NT2/D1 (cell line): ENCODE measurements around the gene ECT2.

ENCODE experiments used
- DNase-seq: peaks from one replicate; pipeline ENCODE4 v3.0.0-alpha.2; 2011; ENCODE audit warnings: low read depth, low spot score
- H3K27me3 ChIP-seq: 2 replicates; pipeline ENCODE4 v1.6.0; 2011; ENCODE audit warnings: mild to moderate bottlenecking; ENCODE audit not compliant: insufficient read length, insufficient read depth
- H3K36me3 ChIP-seq: 2 replicates; pipeline ENCODE4 v1.6.1; 2011; ENCODE audit warnings: mild to moderate bottlenecking, low read length, mixed read lengths; ENCODE audit not compliant: insufficient read depth, insufficient read length
- H3K4me1 ChIP-seq: 2 replicates; pipeline ENCODE4 v1.5.1; 2011; ENCODE audit not compliant: insufficient read depth, insufficient read length
- H3K4me3 ChIP-seq: 2 replicates; pipeline ENCODE4 v1.5.1; 2011; ENCODE audit warnings: low read depth; ENCODE audit not compliant: insufficient read length
- H3K9ac ChIP-seq: 2 replicates; pipeline ENCODE4 v1.6.0; 2011; ENCODE audit warnings: low read depth; ENCODE audit not compliant: insufficient read length
- H3K9me3 ChIP-seq: 2 replicates; pipeline ENCODE4 v1.5.1; 2011; ENCODE audit warnings: mild to moderate bottlenecking, low read length; ENCODE audit not compliant: insufficient read depth
- SUZ12 ChIP-seq: IDR thresholded peaks from 2 replicates; pipeline ENCODE4 v1.6.1; 2011; ENCODE audit not compliant: insufficient read length, insufficient read depth; ENCODE audit errors: extremely low read depth
- YY1 ChIP-seq: IDR thresholded peaks from 2 replicates; pipeline ENCODE4 v1.6.1; 2011; ENCODE audit not compliant: insufficient read length, insufficient read depth
- ZNF274 ChIP-seq: IDR thresholded peaks from 2 replicates; pipeline ENCODE4 v1.6.1; 2011; ENCODE audit warnings: mild to moderate bottlenecking, low read depth, low read length

Gene ECT2

DNA sequence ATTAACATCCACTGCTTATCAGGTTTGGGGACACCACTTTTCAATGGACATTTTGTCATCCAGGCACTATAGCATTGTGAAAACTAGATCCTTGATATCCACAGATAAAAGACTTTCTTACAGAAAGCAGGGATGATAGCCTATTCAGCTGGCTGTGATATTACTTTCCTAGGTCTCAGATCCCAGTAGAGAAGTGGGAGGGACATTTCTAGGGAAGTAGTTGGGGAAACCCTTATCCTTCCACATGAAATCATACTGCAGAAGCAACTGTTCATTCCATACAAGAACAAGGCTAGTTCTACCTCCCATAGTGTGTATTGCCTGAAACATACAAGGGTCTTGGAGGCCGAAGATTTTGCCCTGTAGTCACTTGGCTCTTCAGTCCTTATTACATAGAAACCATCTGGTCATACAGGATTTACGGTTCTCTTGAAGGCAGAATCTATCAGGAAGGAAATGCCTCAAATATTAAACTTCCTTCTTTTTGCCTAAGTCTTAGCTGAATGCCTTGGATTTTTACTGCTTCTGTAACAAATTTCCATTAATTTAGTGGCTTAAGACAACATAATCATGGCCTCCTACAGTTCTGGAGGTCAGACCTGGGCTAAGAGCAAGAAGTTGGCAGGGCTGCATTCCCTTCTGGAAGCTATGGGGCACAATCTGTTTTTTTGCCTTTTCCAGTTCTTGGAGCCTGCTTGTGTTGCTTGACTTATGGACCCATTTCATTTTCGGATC, 119.4 kb downstream of the ECT2 start:
- H3K9ac ChIP-seq, result no peak overlapping the region
- DNase-seq, result no peak
- H3K4me1 ChIP-seq, result no peaks in the 10 kb centered on the region
- no peaks in the 10 kb centered on the region for H3K36me3 ChIP-seq
- no peak for TF ChIP-seq ZNF274
- no peak for TF ChIP-seq YY1
- no peak for TF ChIP-seq SUZ12
- no peaks in the 10 kb centered on the region; the same call in 1 of the 2 replicates for H3K9me3 ChIP-seq
- no peaks in the 10 kb centered on the region for H3K27me3 ChIP-seq
- no peak overlapping the region for H3K4me3 ChIP-seq
